H9 (cell line): ENCODE results near the gene LKAAEAR1. TPM values are rescaled to one million over a fixed set of nuclear protein-coding genes. Genes with fewer than 3 reads are reported as not detected.

Source experiments
- DNase-seq: peaks from one replicate; pipeline ENCODE4 v3.0.0-alpha.2; 2017
- H2AFZ ChIP-seq: one replicate; pipeline ENCODE4 v1.6.1; 2013; ENCODE audit warnings: mild to moderate bottlenecking, low read length, control low read depth, moderate library complexity
- H2AK5ac ChIP-seq: 2 replicates; pipeline ENCODE4 v1.6.1; 2013; ENCODE audit warnings: low read length, control low read depth, mixed read lengths; ENCODE audit not compliant: insufficient read length
- H2BK120ac ChIP-seq: one replicate; pipeline ENCODE4 v1.6.1; 2013; ENCODE audit warnings: low read depth, mild to moderate bottlenecking, low read length, control low read depth, inconsistent platforms; ENCODE audit not compliant: poor library complexity, severe bottlenecking
- H2BK12ac ChIP-seq: 2 replicates; pipeline ENCODE4 v1.6.1; 2013; ENCODE audit warnings: low read length, control low read depth, mixed read lengths, low read depth; ENCODE audit not compliant: insufficient read length
- H2BK15ac ChIP-seq: 2 replicates; pipeline ENCODE4 v1.6.1; 2013; ENCODE audit warnings: low read depth, low read length, control low read depth
- H2BK20ac ChIP-seq: one replicate; pipeline ENCODE4 v1.6.1; 2013; ENCODE audit warnings: low read depth, mild to moderate bottlenecking, low read length, control low read depth, inconsistent platforms; ENCODE audit not compliant: poor library complexity, severe bottlenecking
- H2BK5ac ChIP-seq: 2 replicates; pipeline ENCODE4 v1.6.1; 2013; ENCODE audit warnings: low read length, control low read depth, mixed read lengths; ENCODE audit not compliant: insufficient read length
- H3K14ac ChIP-seq: 2 replicates; pipeline ENCODE4 v1.6.1; 2013; ENCODE audit warnings: low read length, control low read depth; ENCODE audit not compliant: insufficient read depth
- H3K18ac ChIP-seq: 2 replicates; pipeline ENCODE4 v1.6.1; 2013; ENCODE audit warnings: low read depth, mild to moderate bottlenecking, mixed read lengths, low read length, control low read depth; ENCODE audit not compliant: insufficient read length
- H3K23ac ChIP-seq: 2 replicates; pipeline ENCODE4 v1.6.1; 2013; ENCODE audit warnings: low read length, control low read depth, mixed read lengths, low read depth; ENCODE audit not compliant: insufficient read length
- H3K23me2 ChIP-seq: 2 replicates; pipeline ENCODE4 v1.6.1; 2013; ENCODE audit warnings: low read depth, mild to moderate bottlenecking, mixed read lengths, low read length, control low read depth; ENCODE audit not compliant: insufficient read length, poor library complexity, severe bottlenecking
- H3K27ac ChIP-seq: 2 replicates; pipeline ENCODE4 v1.5.1; 2013; ENCODE audit warnings: low read length, control low read depth, mixed read lengths, low read depth; ENCODE audit not compliant: insufficient read length
- H3K27me3 ChIP-seq: 2 replicates; pipeline ENCODE4 v1.6.1; 2013; ENCODE audit warnings: low read length, control low read depth, inconsistent platforms; ENCODE audit not compliant: insufficient read depth
- H3K4ac ChIP-seq: 2 replicates; pipeline ENCODE4 v1.6.1; 2013; ENCODE audit warnings: low read depth, mild to moderate bottlenecking, control low read depth, inconsistent platforms, low read length, moderate library complexity
- H3K4me1 ChIP-seq: 2 replicates; pipeline ENCODE4 v1.6.1; 2013; ENCODE audit warnings: low read length, control low read depth, inconsistent platforms; ENCODE audit not compliant: insufficient read depth
- H3K4me2 ChIP-seq: 2 replicates; pipeline ENCODE4 v1.6.1; 2013; ENCODE audit warnings: low read length, control low read depth, mixed read lengths; ENCODE audit not compliant: insufficient read length, insufficient read depth
- H3K56ac ChIP-seq: 2 replicates; pipeline ENCODE4 v1.6.1; 2013; ENCODE audit warnings: low read depth, mild to moderate bottlenecking, mixed read lengths, low read length, control low read depth; ENCODE audit not compliant: insufficient read length
- H3K79me1 ChIP-seq: 2 replicates; pipeline ENCODE4 v1.6.1; 2013; ENCODE audit warnings: low read depth, mild to moderate bottlenecking, moderate library complexity, low read length, control low read depth, inconsistent platforms; ENCODE audit not compliant: insufficient read depth, poor library complexity, severe bottlenecking
- H3K79me2 ChIP-seq: 2 replicates; pipeline ENCODE4 v1.6.1; 2013; ENCODE audit warnings: low read length, control low read depth, inconsistent platforms; ENCODE audit not compliant: insufficient read depth
- H3K9ac ChIP-seq: 2 replicates; pipeline ENCODE4 v1.6.1; 2013; ENCODE audit warnings: low read length, control low read depth, mixed read lengths; ENCODE audit not compliant: insufficient read length; ENCODE audit errors: extremely low read depth
- H3K9me3 ChIP-seq: one replicate; pipeline ENCODE4 v1.6.1; 2013; ENCODE audit warnings: low read depth, low read length, inconsistent platforms; ENCODE audit not compliant: control insufficient read depth
- H3T11ph ChIP-seq: one replicate; pipeline ENCODE4 v1.6.1; 2013; ENCODE audit warnings: mild to moderate bottlenecking, low read length, control low read depth, inconsistent platforms
- H4K20me1 ChIP-seq: one replicate; pipeline ENCODE4 v1.6.1; 2013; ENCODE audit not compliant: control insufficient read depth, insufficient read length, insufficient read depth
- H4K5ac ChIP-seq: 2 replicates; pipeline ENCODE4 v1.6.1; 2013; ENCODE audit warnings: low read depth, mild to moderate bottlenecking, mixed read lengths, low read length, control low read depth; ENCODE audit not compliant: insufficient read length
- H4K8ac ChIP-seq: replicated peaks from 2 replicates; pipeline ENCODE4 v1.6.1; 2013; ENCODE audit warnings: low read length, control low read depth, mixed read lengths, low read depth; ENCODE audit not compliant: insufficient read length
- H4K91ac ChIP-seq: 2 replicates; pipeline ENCODE4 v1.6.1; 2013; ENCODE audit warnings: low read depth, mild to moderate bottlenecking, moderate library complexity, mixed read lengths, low read length, control low read depth; ENCODE audit not compliant: insufficient read length
- H3K27ac Mint-ChIP-seq, 3 experiments: 2 replicates in 2 of 3; 3 replicates in 1 of 3; pipeline ENCODE4 v1.8.0; 2020 to 2021; ENCODE audit warnings: mixed read lengths in 3 of 3, mild to moderate bottlenecking in 1 of 3, moderate library complexity in 1 of 3
- H3K27me3 Mint-ChIP-seq: 2 replicates; pipeline ENCODE4 v1.8.0; 2021; ENCODE audit warnings: low read depth, mild to moderate bottlenecking, moderate library complexity, mixed read lengths
- H3K36me3 Mint-ChIP-seq, 3 experiments: 2 replicates in 2 of 3; 3 replicates in 1 of 3; pipeline ENCODE4 v1.8.0; 2020 to 2021; ENCODE audit warnings: low read depth in 3 of 3, mixed read lengths in 3 of 3; ENCODE audit not compliant: insufficient read depth in 1 of 3
- H3K4me1 Mint-ChIP-seq, 2 experiments: 2 replicates each; pipeline ENCODE4 v1.8.0; 2020; ENCODE audit warnings: mixed read lengths in 2 of 2
- H3K4me3 Mint-ChIP-seq, 2 experiments: 2 replicates in 1 of 2; 3 replicates in 1 of 2; pipeline ENCODE4 v1.8.0; 2020 to 2021; ENCODE audit warnings: mild to moderate bottlenecking in 2 of 2, mixed read lengths in 2 of 2, moderate library complexity in 1 of 2
- H3K9me3 Mint-ChIP-seq, 2 experiments: 2 replicates in 1 of 2; 3 replicates in 1 of 2; pipeline ENCODE4 v1.8.0; 2020; ENCODE audit warnings: mild to moderate bottlenecking in 2 of 2, mixed read lengths in 2 of 2, moderate library complexity in 1 of 2
- CTCF ChIP-seq: fragments of 200-600 bp; sonication (generic); conservative IDR thresholded peaks from 3 replicates; pipeline ENCODE4 v1.8.0; 2021; ENCODE audit warnings: antibody characterized with exemption, mild to moderate bottlenecking
- WGBS: extraction: QIAGEN DNeasy Blood & Tissue Kit; methylation state at CpG from one replicate; pipeline ENCODE4 v1.1.7; 2013; ENCODE audit warnings: missing lambda C conversion rate, low lambda C conversion rate, mixed read lengths; ENCODE audit not compliant: insufficient read length; ENCODE audit errors: extremely low coverage; 5-methylcytosine and 5-hydroxymethylcytosine counted together
- microRNA-seq: library from miRNA; unstranded; fragments of <30 nt; microRNA quantifications from one replicate; pipeline ENCODE4, GENCODE V29; 2020; ENCODE audit warnings: borderline microRNAs expressed
- total RNA-seq: library from RNA; stranded (reverse); gene quantifications from 2 replicates; pipeline ENCODE4 v1.2.1, GENCODE V29; 2021

The LKAAEAR1 gene
- total RNA-seq, 1 experiment from 2014 or later = 0.39 TPM

GRCh38 chr20:64033981-64034493, 50.2 kb downstream of the LKAAEAR1 start:
- Histone ChIP-seq H3K4ac (no peak overlapping the region), H3K56ac (no peak overlapping the region), H3K9me3 (no peaks in the 10 kb centered on the region), H3K79me1 (no peaks in the 10 kb centered on the region), H3T11ph (no peak overlapping the region), H3K23ac (no peak overlapping the region), H3K14ac (no peak overlapping the region), H3K18ac (no peak overlapping the region), H2BK20ac (no peak overlapping the region), H2AFZ (no peak overlapping the region), H3K79me2 (no peaks in the 10 kb centered on the region), H2BK120ac (no peak overlapping the region), H3K4me1 (no peaks in the 10 kb centered on the region; the same call in 1 of the 2 replicates), H3K27me3 (no peaks in the 10 kb centered on the region), H2BK12ac (no peak overlapping the region), H3K27ac (no peak overlapping the region), H4K5ac (no peak overlapping the region), H3K9ac (no peak overlapping the region), H2AK5ac (no peak overlapping the region), H4K91ac (no peak overlapping the region), H2BK5ac (no peak overlapping the region), H3K4me2 (no peak overlapping the region), H3K23me2 (peaks cover 11% of the 10 kb centered on the region), H4K8ac (no peak overlapping the region), H4K20me1 (no peaks in the 10 kb centered on the region), H2BK15ac (no peak overlapping the region)
- Mint-ChIP-seq H3K4me3 (no peak overlapping the region), H3K9me3 (no peaks in the 10 kb centered on the region; a peak in 1 of 5 replicates), H3K36me3 (peaks cover 14 to 50% (median 38%) of the 10 kb centered on the region in 3 experiments; a peak in 6 of 7 replicates), H3K27ac (peak overlapping the region in 2 of 3 experiments; percentile 52 to 89; a peak in 2 of 7 replicates), H3K27me3 (peaks cover 7% of the 10 kb centered on the region), H3K4me1 (peaks cover 21 to 23% of the 10 kb centered on the region in 2 experiments)
- no peak for DNase-seq
- TF ChIP-seq CTCF = no peak
- WGBS = no CpG with 5 or more reads among the region's 11 CpGs

Small RNA genes lying within 50 kb of the gene (microRNA-seq; reads per million reads assigned to microRNA genes)
- not detected for gene MIR6813

Other genes with a start within 250 kb of the LKAAEAR1 start
- not detected in 2 replicates for gene ABHD16B, start 222.9 kb downstream of the LKAAEAR1 start, total RNA-seq
- 94.1 and 98.4 TPM in 2 replicates for gene TPD52L2, start 219.1 kb downstream of the LKAAEAR1 start, total RNA-seq
- 42.9 and 43.0 TPM in 2 replicates for gene DNAJC5, start 189.3 kb downstream of the LKAAEAR1 start, total RNA-seq
- gene UCKL1, start 128.0 kb downstream of the LKAAEAR1 start, total RNA-seq = 35.6 and 40.9 TPM in 2 replicates
- gene ZNF512B, start 114.5 kb downstream of the LKAAEAR1 start, total RNA-seq = 43.8 and 46.0 TPM in 2 replicates
- gene SAMD10, start 104.8 kb downstream of the LKAAEAR1 start, total RNA-seq = 5.2 and 5.7 TPM in 2 replicates
- gene PRPF6, start 103.3 kb downstream of the LKAAEAR1 start, total RNA-seq = 87.9 and 91.3 TPM in 2 replicates
- gene C20orf204, start 48.2 kb downstream of the LKAAEAR1 start, total RNA-seq = 1.3 and 2.2 TPM in 2 replicates
- gene SOX18, start 34.8 kb downstream of the LKAAEAR1 start, total RNA-seq = 1.6 and 2.0 TPM in 2 replicates
- gene TCEA2, start 21.2 kb downstream of the LKAAEAR1 start, total RNA-seq = 48.1 and 51.7 TPM in 2 replicates
- gene RGS19, start 4.9 kb downstream of the LKAAEAR1 start, total RNA-seq = 11.7 and 12.8 TPM in 2 replicates
- 0.90 and 1.0 TPM in 2 replicates for gene OPRL1, start 4.3 kb downstream of the LKAAEAR1 start, total RNA-seq
- gene NPBWR2, start 23.2 kb upstream of the LKAAEAR1 start, total RNA-seq = not detected in 2 replicates
- 0.68 and 0.79 TPM in 2 replicates for gene MYT1, start 80.1 kb upstream of the LKAAEAR1 start, total RNA-seq
- 52.0 and 52.7 TPM in 2 replicates for gene PCMTD2, start 171.3 kb upstream of the LKAAEAR1 start, total RNA-seq